Epithelial cell of esophagus (primary cell): Measurements from ENCODE around the gene IFNGR1.
"Not testable (repeated sequence)": the region's sequence is repeated elsewhere in the genome, so short reads cannot be mapped to it uniquely, and the experiment has no call there.

Source experiments
- DNase-seq: peaks from one replicate; pipeline ENCODE4 v3.0.0; 2010; ENCODE audit warnings: low read depth
- H3K4me3 ChIP-seq: 2 replicates; pipeline ENCODE4 v1.5.1; 2011; ENCODE audit warnings: mild to moderate bottlenecking, low read length, control low read depth
- TF ChIP-seq, protein P1 (sequence below): IDR thresholded peaks from 2 replicates; pipeline ENCODE4 v1.5.1; 2011; ENCODE audit warnings: low read depth, mild to moderate bottlenecking, low read length, control low read depth, inconsistent platforms; ENCODE audit not compliant: insufficient read depth; ENCODE audit errors: missing control alignments

Gene IFNGR1

GRCh38 chr6:137213813-137214212 is 5.4 kb downstream of the IFNGR1 start:
- no peak for DNase-seq
- TF ChIP-seq, protein P1, sequence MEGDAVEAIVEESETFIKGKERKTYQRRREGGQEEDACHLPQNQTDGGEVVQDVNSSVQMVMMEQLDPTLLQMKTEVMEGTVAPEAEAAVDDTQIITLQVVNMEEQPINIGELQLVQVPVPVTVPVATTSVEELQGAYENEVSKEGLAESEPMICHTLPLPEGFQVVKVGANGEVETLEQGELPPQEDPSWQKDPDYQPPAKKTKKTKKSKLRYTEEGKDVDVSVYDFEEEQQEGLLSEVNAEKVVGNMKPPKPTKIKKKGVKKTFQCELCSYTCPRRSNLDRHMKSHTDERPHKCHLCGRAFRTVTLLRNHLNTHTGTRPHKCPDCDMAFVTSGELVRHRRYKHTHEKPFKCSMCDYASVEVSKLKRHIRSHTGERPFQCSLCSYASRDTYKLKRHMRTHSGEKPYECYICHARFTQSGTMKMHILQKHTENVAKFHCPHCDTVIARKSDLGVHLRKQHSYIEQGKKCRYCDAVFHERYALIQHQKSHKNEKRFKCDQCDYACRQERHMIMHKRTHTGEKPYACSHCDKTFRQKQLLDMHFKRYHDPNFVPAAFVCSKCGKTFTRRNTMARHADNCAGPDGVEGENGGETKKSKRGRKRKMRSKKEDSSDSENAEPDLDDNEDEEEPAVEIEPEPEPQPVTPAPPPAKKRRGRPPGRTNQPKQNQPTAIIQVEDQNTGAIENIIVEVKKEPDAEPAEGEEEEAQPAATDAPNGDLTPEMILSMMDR: no peak
- H3K4me3 ChIP-seq: no peak overlapping the region

- TF ChIP-seq, protein P1: no peak
- DNase-seq: no peak
- H3K4me3 ChIP-seq: no peak overlapping the region
Observed at GRCh38 chr6:137213331-137213740, 5.8 kb downstream of the IFNGR1 start.

- no peak for DNase-seq
- no peak overlapping the region for H3K4me3 ChIP-seq
- TF ChIP-seq, protein P1: no peak
Observed at GRCh38 chr6:137211910-137212309, 7.3 kb downstream of the IFNGR1 start.

GRCh38 chr6:137210903-137211302 is 8.3 kb downstream of the IFNGR1 start:
- TF ChIP-seq, protein P1: no peak
- no peak overlapping the region for H3K4me3 ChIP-seq
- DNase-seq: peak; percentile 15

- TF ChIP-seq, protein P1: no peak
- no peak for DNase-seq
- H3K4me3 ChIP-seq: no peak overlapping the region
Observed at GRCh38 chr6:137208279-137208678, 10.9 kb downstream of the IFNGR1 start.

DNA sequence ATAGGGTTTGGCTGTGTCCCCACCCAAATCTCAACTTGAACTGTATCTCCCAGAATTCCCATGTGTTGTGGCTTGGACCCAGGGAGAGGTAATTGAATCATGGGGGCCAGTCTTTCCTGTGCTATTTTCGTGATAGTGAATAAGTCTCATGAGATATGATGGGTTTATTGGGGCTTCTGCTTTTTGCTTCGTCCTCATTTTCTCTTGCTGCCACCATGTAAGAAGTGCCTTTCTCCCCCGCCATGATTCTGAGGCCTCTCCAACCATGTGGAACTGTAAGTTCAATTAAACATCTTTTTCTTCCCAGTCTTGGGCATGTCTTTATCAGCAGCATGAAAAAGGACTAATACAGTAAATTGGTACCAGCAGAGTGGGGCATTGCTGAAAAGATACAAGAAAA is 11.7 kb downstream of the IFNGR1 start:
- not testable (repeated sequence) for H3K4me3 ChIP-seq, DNase-seq

- DNase-seq: no peak
- no peak overlapping the region for H3K4me3 ChIP-seq
- TF ChIP-seq, protein P1: no peak
Observed at GRCh38 chr6:137206577-137206976, 12.6 kb downstream of the IFNGR1 start.
